Fibroblast of the aortic adventitia (primary cell): ENCODE measurements around the gene CDR2. TPM values are rescaled to one million over a fixed set of nuclear protein-coding genes. Genes with fewer than 3 reads are reported as not detected.
A peak's percentile ranks its signal among the peaks of the same experiment; 100 is the strongest.
"Not testable (repeated sequence)": the region's sequence is repeated elsewhere in the genome, so short reads cannot be mapped to it uniquely, and the experiment has no call there.

Experiments
- DNase-seq: peaks from one replicate; pipeline ENCODE4 v3.0.0-alpha.2; 2010; ENCODE audit warnings: low read depth
- H3K4me3 ChIP-seq: 2 replicates; pipeline ENCODE4 v1.5.1; 2011; ENCODE audit warnings: low read depth, mild to moderate bottlenecking, control low read depth, low read length, moderate library complexity
- CTCF ChIP-seq: IDR thresholded peaks from 2 replicates; pipeline ENCODE4 v1.5.1; 2011; ENCODE audit warnings: mild to moderate bottlenecking, low read length, control low read depth, inconsistent platforms; ENCODE audit not compliant: insufficient read depth
- total RNA-seq: library from RNA; depleted of rRNA; stranded (reverse); fragments of >200 nt; gene quantifications from 2 replicates; pipeline ENCODE4 v1.2.3, GENCODE V29; 2012; ENCODE audit warnings: low replicate concordance

The CDR2 gene
- total RNA-seq, 1 donor, result 29.7 TPM

- H3K4me3 ChIP-seq, result no peak overlapping the region
- no peak for TF ChIP-seq CTCF
- no peak for DNase-seq
Measured at GRCh38 chr16:22308824-22309520, 65.4 kb downstream of the CDR2 start.

- no peak for TF ChIP-seq CTCF
- H3K4me3 ChIP-seq, result no peak overlapping the region
- no peak for DNase-seq
Measured at GRCh38 chr16:22307838-22308237, 66.6 kb downstream of the CDR2 start.

- no peak for DNase-seq
- TF ChIP-seq CTCF, result no peak
- H3K4me3 ChIP-seq, result no peak overlapping the region
Measured at GRCh38 chr16:22306788-22307187, 67.6 kb downstream of the CDR2 start.

GRCh38 chr16:22304411-22304810 lies 70.0 kb downstream of the CDR2 start:
- no peak for TF ChIP-seq CTCF
- H3K4me3 ChIP-seq, result no peak overlapping the region
- DNase-seq, result no peak

- no peak for DNase-seq
- no peak for TF ChIP-seq CTCF
- no peak overlapping the region for H3K4me3 ChIP-seq
Measured at GRCh38 chr16:22302776-22303363, 71.5 kb downstream of the CDR2 start.

- not testable (repeated sequence) for DNase-seq, H3K4me3 ChIP-seq
Measured at GRCh38 chr16:22301423-22301822, 73.0 kb downstream of the CDR2 start.

GRCh38 chr16:22300427-22301071 lies 73.9 kb downstream of the CDR2 start:
- no peak overlapping the region for H3K4me3 ChIP-seq
- peak; percentile 68 for TF ChIP-seq CTCF
- DNase-seq, result peak; percentile 60
